ENCODE results near the gene JAG1.

Gene JAG1

GRCh38 chr20:10652185-10652584 lies 21.6 kb downstream of the JAG1 start:
- peaks cover 91% of the 10 kb centered on the region for H3K36me3 ChIP-seq (ENCODE audit: control insufficient read depth, insufficient read depth, low read length)
- H3K9me3 ChIP-seq (ENCODE audit: control insufficient read depth, insufficient read depth, low read depth, low read length), result no peaks in the 10 kb centered on the region
- H3K27ac ChIP-seq (ENCODE audit: low read depth, low read length), result no peak overlapping the region

GRCh38 chr20:10651227-10651990 lies 22.4 kb downstream of the JAG1 start:
- H3K36me3 ChIP-seq (ENCODE audit: control insufficient read depth, insufficient read depth, low read length), result peaks cover 95% of the 10 kb centered on the region

More at GRCh38 chr20:10652185-10652584, 21.6 kb downstream of the JAG1 start:
- Histone ChIP-seq H3K9ac (ENCODE audit: low read length) (no peak overlapping the region), H3K4me3 (ENCODE audit: low read depth, low read length) (no peak overlapping the region), H3K27me3 (ENCODE audit: control insufficient read depth, insufficient read depth, low read length) (no peaks in the 10 kb centered on the region), H3K4me1 (ENCODE audit: control insufficient read depth, insufficient read depth, low read length) (peaks cover 90% of the 10 kb centered on the region)

GRCh38 chr20:10649797-10650160 lies 24.0 kb downstream of the JAG1 start:
- Histone ChIP-seq H3K36me3 (ENCODE audit: control insufficient read depth, insufficient read depth, low read length) (peaks cover 96% of the 10 kb centered on the region), H3K4me3 (ENCODE audit: low read depth, low read length) (no peak overlapping the region), H3K9me3 (ENCODE audit: control insufficient read depth, insufficient read depth, low read depth, low read length) (no peaks in the 10 kb centered on the region), H3K4me1 (ENCODE audit: control insufficient read depth, insufficient read depth, low read length) (peaks cover 70% of the 10 kb centered on the region), H3K27ac (ENCODE audit: low read depth, low read length) (no peak overlapping the region), H3K27me3 (ENCODE audit: control insufficient read depth, insufficient read depth, low read length) (no peaks in the 10 kb centered on the region), H3K9ac (ENCODE audit: low read length) (no peak overlapping the region)

More at GRCh38 chr20:10651227-10651990, 22.4 kb downstream of the JAG1 start:
- Histone ChIP-seq H3K27ac (ENCODE audit: low read depth, low read length) (no peak overlapping the region), H3K27me3 (ENCODE audit: control insufficient read depth, insufficient read depth, low read length) (no peaks in the 10 kb centered on the region), H3K9ac (ENCODE audit: low read length) (no peak overlapping the region), H3K9me3 (ENCODE audit: control insufficient read depth, insufficient read depth, low read depth, low read length) (no peaks in the 10 kb centered on the region), H3K4me1 (ENCODE audit: control insufficient read depth, insufficient read depth, low read length) (peaks cover 86% of the 10 kb centered on the region), H3K4me3 (ENCODE audit: low read depth, low read length) (no peak overlapping the region)

DNA sequence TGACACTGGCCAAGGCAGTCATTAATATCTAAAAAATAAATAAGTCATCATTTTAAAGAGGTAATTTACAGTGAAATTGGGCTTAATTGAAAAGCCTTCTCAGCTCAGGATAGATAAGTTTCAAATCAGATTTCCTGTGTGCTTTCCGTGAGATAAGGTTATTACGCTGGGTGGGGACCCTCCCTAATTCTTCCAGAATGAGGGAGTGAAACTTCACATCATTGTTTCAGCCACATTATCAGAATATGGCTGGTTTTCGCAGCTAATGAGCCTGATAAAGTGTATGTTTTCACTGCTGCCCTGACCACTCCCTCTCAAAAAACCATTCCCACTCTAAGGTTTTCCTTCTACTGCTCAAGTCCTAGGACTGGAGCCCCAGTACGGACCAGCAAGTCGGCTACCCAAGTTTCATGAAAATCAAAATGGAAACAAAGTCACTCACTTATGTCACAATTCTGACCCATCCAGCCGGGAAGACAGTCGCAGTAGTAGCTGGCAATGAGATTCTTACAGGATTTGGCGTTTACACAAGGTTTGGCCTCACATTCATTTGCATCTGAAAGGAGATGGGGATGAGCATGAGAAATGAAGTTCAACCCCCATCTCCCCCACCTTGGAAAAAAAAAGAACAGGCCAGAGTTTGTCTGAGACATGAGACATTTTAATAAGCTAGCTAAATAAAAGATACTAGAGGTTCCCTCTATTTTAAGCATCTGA lies 24.6 kb downstream of the JAG1 start:
- Histone ChIP-seq H3K4me1 (ENCODE audit: control insufficient read depth, insufficient read depth, low read length) (peaks cover 64% of the 10 kb centered on the region), H3K9ac (ENCODE audit: low read length) (no peak overlapping the region), H3K4me3 (ENCODE audit: low read depth, low read length) (no peak overlapping the region), H3K27ac (ENCODE audit: low read depth, low read length) (no peak overlapping the region), H3K9me3 (ENCODE audit: control insufficient read depth, insufficient read depth, low read depth, low read length) (no peaks in the 10 kb centered on the region), H3K36me3 (ENCODE audit: control insufficient read depth, insufficient read depth, low read length) (peaks cover 97% of the 10 kb centered on the region), H3K27me3 (ENCODE audit: control insufficient read depth, insufficient read depth, low read length) (no peaks in the 10 kb centered on the region)

DNA sequence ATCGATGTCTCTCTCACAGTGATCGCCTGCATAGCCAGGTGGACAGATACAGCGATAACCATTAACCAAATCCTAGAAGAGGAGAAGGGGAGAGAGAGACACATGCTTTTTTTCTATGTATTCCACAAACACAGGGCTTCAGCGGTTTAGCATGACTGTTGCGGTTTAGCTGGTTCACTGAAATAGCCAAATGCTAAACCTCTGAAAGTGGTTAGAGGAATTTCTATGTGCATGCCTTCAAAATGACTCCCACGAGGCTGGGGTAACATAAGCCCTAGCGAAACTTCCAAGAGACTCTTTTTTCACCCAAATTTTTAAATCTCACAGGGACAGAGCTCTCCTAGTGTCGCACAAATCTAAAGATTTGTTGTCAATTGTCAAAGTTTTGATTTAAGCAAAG lies 25.1 kb downstream of the JAG1 start:
- no peak overlapping the region for H3K27ac ChIP-seq (ENCODE audit: low read depth, low read length)

GRCh38 chr20:10647909-10648308 lies 25.9 kb downstream of the JAG1 start:
- peaks cover 52% of the 10 kb centered on the region for H3K4me1 ChIP-seq (ENCODE audit: control insufficient read depth, insufficient read depth, low read length)
- H3K27me3 ChIP-seq (ENCODE audit: control insufficient read depth, insufficient read depth, low read length), result no peaks in the 10 kb centered on the region
- no peak overlapping the region for H3K9ac ChIP-seq (ENCODE audit: low read length)
- H3K4me3 ChIP-seq (ENCODE audit: low read depth, low read length), result no peak overlapping the region
- peaks cover 99% of the 10 kb centered on the region for H3K36me3 ChIP-seq (ENCODE audit: control insufficient read depth, insufficient read depth, low read length)
- H3K9me3 ChIP-seq (ENCODE audit: control insufficient read depth, insufficient read depth, low read depth, low read length), result no peaks in the 10 kb centered on the region
- H3K27ac ChIP-seq (ENCODE audit: low read depth, low read length), result no peak overlapping the region

More for the DNA sequence above, 25.1 kb downstream of the JAG1 start:
- H3K4me1 ChIP-seq (ENCODE audit: control insufficient read depth, insufficient read depth, low read length), result peaks cover 59% of the 10 kb centered on the region
- H3K27me3 ChIP-seq (ENCODE audit: control insufficient read depth, insufficient read depth, low read length), result no peaks in the 10 kb centered on the region
- no peak overlapping the region for H3K9ac ChIP-seq (ENCODE audit: low read length)
- no peak overlapping the region for H3K4me3 ChIP-seq (ENCODE audit: low read depth, low read length)
- no peaks in the 10 kb centered on the region for H3K9me3 ChIP-seq (ENCODE audit: control insufficient read depth, insufficient read depth, low read depth, low read length)
- peaks cover 97% of the 10 kb centered on the region for H3K36me3 ChIP-seq (ENCODE audit: control insufficient read depth, insufficient read depth, low read length)

- Histone ChIP-seq H3K9ac (ENCODE audit: low read length) (no peak overlapping the region), H3K27ac (ENCODE audit: low read depth, low read length) (no peak overlapping the region), H3K9me3 (ENCODE audit: control insufficient read depth, insufficient read depth, low read depth, low read length) (no peaks in the 10 kb centered on the region), H3K4me1 (ENCODE audit: control insufficient read depth, insufficient read depth, low read length) (peaks cover 48% of the 10 kb centered on the region), H3K27me3 (ENCODE audit: control insufficient read depth, insufficient read depth, low read length) (no peaks in the 10 kb centered on the region), H3K36me3 (ENCODE audit: control insufficient read depth, insufficient read depth, low read length) (peaks cover 99% of the 10 kb centered on the region), H3K4me3 (ENCODE audit: low read depth, low read length) (no peak overlapping the region)
Measured at GRCh38 chr20:10647471-10647870, 26.3 kb downstream of the JAG1 start.

- Histone ChIP-seq H3K4me3 (ENCODE audit: low read depth, low read length) (no peak overlapping the region), H3K9ac (ENCODE audit: low read length) (no peak overlapping the region), H3K36me3 (ENCODE audit: control insufficient read depth, insufficient read depth, low read length) (peaks cover 99% of the 10 kb centered on the region), H3K4me1 (ENCODE audit: control insufficient read depth, insufficient read depth, low read length) (peaks cover 46% of the 10 kb centered on the region), H3K9me3 (ENCODE audit: control insufficient read depth, insufficient read depth, low read depth, low read length) (no peaks in the 10 kb centered on the region), H3K27ac (ENCODE audit: low read depth, low read length) (no peak overlapping the region), H3K27me3 (ENCODE audit: control insufficient read depth, insufficient read depth, low read length) (no peaks in the 10 kb centered on the region)
Measured at GRCh38 chr20:10646886-10647420, 26.8 kb downstream of the JAG1 start.

GRCh38 chr20:10646006-10646405 lies 27.8 kb downstream of the JAG1 start:
- Histone ChIP-seq H3K4me3 (ENCODE audit: low read depth, low read length) (no peak overlapping the region), H3K9me3 (ENCODE audit: control insufficient read depth, insufficient read depth, low read depth, low read length) (no peaks in the 10 kb centered on the region), H3K9ac (ENCODE audit: low read length) (no peak overlapping the region), H3K27ac (ENCODE audit: low read depth, low read length) (no peak overlapping the region), H3K27me3 (ENCODE audit: control insufficient read depth, insufficient read depth, low read length) (no peaks in the 10 kb centered on the region), H3K4me1 (ENCODE audit: control insufficient read depth, insufficient read depth, low read length) (peaks cover 37% of the 10 kb centered on the region), H3K36me3 (ENCODE audit: control insufficient read depth, insufficient read depth, low read length) (peaks cover 100% of the 10 kb centered on the region)

- no peaks in the 10 kb centered on the region for H3K9me3 ChIP-seq (ENCODE audit: control insufficient read depth, insufficient read depth, low read depth, low read length)
- H3K4me1 ChIP-seq (ENCODE audit: control insufficient read depth, insufficient read depth, low read length), result peaks cover 39% of the 10 kb centered on the region
- no peaks in the 10 kb centered on the region for H3K27me3 ChIP-seq (ENCODE audit: control insufficient read depth, insufficient read depth, low read length)
- no peak overlapping the region for H3K9ac ChIP-seq (ENCODE audit: low read length)
- no peak overlapping the region for H3K4me3 ChIP-seq (ENCODE audit: low read depth, low read length)
- no peak overlapping the region for H3K27ac ChIP-seq (ENCODE audit: low read depth, low read length)
- peaks cover 100% of the 10 kb centered on the region for H3K36me3 ChIP-seq (ENCODE audit: control insufficient read depth, insufficient read depth, low read length)
Measured at GRCh38 chr20:10645205-10645570, 28.6 kb downstream of the JAG1 start.
